Stimulated activated CD4-positive, alpha-beta T cell treated with anti-CD3 and anti-CD28 coated beads, TNF-alpha, amount 100 ng/mL, for 4 hours (primary cell): Measurements from ENCODE around the gene NRDE2.
"Not testable (repeated sequence)": the region's sequence is repeated elsewhere in the genome, so short reads cannot be mapped to it uniquely, and the experiment has no call there.

ENCODE experiments used
- DNase-seq, 3 experiments: peaks; one replicate each; pipeline ENCODE4 v3.0.0-alpha.2; 2020; ENCODE audit warnings: low read depth in 3 of 3

Gene NRDE2

GRCh38 chr14:90274808-90275457 is 56.8 kb downstream of the NRDE2 start:
- peak in 1 of 3 experiments; percentile 18 for DNase-seq

DNA sequence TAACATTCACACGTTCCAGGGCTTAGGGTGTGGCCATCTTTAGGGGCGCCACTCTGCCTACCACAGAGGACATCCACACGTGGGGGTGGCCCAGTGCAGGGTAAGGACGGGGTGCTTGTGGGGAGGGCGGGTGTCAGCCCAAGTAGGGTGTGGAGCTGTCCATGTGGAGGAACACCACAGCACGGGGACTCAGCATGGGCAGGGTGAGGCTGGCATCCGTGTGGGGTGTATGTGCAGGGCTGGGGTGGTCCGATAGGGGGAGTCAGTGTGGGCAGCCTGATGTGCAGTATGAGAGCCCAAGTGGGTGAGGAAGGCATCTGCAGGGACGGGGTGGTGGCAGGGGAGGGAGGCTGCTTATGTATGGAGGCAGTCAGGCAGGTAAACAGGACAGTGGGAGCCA is 57.7 kb downstream of the NRDE2 start:
- DNase-seq = no peak

GRCh38 chr14:90273532-90273931 is 58.2 kb downstream of the NRDE2 start:
- DNase-seq = no peak

GRCh38 chr14:90272523-90272922 is 59.2 kb downstream of the NRDE2 start:
- no peak for DNase-seq

DNA sequence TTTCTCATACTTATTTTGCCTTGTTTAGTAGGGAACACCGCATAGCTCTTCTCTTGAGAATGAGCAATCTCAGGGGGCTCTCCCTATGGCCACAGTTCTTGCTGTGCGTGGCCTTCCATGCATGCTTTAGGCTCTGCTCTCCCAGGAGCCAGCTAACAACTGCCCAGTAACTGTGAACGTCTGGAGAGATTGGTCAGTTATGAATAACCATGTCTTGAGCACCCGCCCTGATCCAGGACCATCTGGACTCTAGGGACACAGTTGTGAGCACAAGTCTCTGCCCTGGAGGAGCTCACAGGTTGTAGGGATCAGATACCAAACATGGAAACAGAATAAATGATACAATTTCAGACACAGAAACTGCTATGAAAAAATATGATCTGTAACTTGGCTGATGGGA is 63.3 kb downstream of the NRDE2 start:
- DNase-seq = no peak

- DNase-seq = no peak
These were observed 65.1 kb downstream of the NRDE2 start for GRCh38 chr14:90266441-90267154.

DNA sequence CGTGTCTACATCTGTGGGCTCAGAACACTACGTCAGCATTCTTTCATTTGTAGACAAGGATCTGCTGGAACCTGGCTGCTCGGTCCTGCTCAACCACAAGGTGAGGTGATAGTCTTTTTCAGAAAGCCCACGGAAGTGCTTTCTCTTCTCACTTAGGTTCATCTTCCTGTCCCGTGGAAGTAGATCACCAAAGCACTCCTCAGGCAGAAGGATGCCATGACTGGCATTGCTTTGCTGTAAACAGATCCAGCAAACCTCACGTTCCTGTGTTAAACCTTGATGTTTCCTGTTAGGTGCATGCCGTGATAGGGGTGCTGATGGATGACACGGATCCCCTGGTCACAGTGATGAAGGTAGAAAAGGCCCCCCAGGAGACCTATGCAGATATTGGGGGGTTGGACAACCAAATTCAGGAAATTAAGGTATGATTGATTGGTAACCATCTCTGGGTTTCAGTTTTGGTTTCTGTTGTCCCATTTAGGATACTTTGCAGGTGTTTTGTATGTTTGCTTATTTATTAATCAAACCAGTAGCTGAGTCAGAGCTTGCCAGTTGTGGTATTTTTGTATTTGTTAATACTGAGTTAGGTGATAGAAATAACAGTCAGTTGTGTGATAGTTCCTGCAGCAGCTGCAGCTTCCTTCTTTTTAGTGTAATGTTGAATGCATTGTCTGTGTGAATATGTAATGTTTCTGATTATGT is 67.8 kb downstream of the NRDE2 start:
- DNase-seq = no peak

DNA sequence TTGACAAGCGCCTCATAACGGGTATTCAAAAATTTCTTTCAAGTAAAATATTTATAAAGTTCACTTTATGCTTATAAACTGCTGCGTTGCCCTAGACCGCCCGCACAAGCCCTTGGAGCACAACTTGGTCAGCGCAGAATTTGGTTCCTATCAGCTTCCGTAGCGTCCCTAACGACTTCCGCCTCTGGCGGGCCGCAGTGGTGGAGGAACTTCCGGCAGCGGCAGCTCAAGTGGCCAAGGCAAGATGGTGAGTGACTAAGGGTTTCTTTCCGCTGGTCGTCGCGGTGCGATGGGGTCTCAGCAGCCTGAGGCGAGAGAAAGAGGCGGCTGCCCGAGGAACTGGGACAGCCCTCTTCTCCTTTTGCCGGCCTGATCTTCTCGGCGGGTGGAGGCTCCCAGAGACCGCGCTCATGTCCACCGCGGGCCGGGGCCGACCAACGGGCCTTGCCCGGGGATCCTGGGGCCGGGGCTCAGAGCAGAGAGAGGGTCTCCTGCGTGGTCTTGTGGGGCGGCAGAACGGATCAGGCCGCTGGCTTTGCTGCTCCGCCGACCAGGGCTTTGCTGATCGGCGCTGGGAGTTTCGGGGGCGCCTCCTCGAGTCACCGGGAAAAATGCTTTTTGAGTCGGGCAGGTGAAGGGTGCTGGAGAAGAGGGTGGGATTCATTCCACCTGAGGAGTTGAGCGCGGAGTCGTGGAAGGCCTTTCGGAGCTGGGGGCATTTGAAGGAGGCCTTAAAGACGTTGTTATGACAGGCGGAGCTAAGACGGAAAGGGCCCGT is 75.2 kb downstream of the NRDE2 start, which contains the start of gene PSMC1:
PSMC1 (plus strand) TSS at position 200 of the 778 bp plus-strand sequence; CDS start at position 245, 45 bp downstream.
- peak; percentile 65 to 79 (median 75) for DNase-seq

DNA sequence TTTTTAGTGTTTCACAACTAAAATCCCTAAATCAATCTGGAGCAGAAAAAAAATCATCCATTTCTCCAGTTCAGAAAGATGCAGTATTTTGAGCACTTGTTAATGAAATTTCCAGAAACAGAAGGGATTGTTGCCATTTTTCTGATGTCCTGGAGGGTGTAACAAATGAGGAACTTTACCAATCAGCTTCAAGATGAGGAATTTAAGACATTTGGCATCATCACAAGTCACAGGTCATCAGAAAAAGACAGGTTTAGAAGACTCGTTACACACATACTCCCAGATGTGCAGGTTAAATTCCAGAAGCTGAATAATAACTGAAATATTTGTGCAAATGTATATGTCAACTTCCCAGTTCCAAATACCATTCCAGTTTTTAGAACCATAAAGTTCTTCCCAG is 75.9 kb downstream of the NRDE2 start:
- no peak for DNase-seq

DNA sequence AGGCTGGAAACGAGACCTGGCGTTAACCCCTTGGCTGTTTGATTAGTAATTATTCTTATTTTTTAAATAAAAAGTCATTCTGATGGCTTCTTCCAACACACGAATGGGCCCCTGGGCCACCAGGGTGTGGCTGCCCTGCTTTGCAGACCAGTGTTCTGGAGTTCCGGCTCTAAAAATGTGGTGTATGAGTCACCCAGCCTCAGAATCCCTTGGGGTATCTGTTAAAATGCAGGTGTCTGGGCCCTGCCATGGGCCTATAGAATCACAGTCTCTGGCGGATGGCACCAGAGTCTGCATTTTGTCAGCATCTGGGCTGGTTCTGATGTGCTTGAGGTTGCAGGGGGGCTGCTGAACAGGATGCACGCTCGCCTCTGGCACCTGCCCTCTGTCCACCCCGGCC is 77.9 kb downstream of the NRDE2 start:
- DNase-seq = no peak

DNA sequence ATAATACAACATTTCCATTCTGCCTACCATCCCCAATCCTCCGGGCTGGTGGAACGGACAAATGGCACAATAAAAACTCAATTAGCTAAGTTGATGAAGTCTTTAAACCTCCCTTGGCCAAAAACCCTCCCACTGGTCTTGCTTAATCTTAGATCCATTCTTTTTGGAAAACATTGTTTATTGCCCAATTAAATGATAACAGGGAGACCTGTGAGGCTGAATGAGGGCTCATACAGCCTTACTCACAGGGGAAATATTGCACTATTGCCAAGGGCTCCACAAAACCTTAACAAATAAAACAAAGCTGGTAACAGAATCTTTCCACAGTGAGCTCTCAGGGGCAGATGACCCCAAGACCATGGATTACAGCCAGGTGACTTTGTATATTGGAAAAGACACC is 83.1 kb downstream of the NRDE2 start:
- no peak for DNase-seq

DNA sequence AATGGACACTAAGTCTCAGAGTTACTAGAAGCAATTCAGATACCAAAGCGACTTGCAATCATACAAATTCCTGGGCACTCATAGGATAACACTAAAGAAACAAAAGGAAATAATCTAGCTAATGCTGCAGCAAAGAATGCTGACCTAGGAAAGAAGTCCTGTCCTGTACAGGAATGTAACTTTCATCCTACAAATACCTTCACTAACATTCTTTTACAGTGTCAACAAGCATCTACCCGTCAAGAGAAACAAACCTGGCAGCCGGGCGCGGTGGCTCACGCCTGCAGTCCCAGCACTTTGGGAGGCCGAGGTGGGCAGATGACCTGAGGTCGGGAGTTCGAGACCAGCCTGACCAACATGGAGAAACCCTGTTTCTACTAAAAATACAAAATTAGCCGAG is 84.3 kb downstream of the NRDE2 start:
- DNase-seq = not testable (repeated sequence)

- no peak for DNase-seq
These were observed 84.8 kb downstream of the NRDE2 start for GRCh38 chr14:90246936-90247335.

- no peak for DNase-seq
These were observed 89.3 kb downstream of the NRDE2 start for GRCh38 chr14:90242444-90242843.

DNA sequence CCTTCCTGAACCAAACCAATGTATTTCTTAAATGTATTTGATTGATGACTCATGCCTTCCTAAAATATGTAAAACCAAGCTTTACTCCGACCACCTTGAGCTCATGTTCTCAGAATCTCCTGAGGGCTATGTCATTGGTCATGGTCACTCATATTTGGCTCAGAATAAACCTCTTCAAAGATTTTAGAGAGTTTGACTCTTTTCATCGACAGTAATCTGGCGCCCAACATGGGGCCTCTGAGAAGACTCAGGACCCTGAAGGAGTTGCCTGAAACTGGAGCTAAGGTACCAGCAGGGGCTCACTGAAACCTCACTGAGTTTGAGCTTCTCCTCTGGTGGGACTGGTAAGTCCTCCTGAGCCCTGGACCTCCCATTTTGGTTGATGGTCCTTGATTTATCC is 92.6 kb downstream of the NRDE2 start:
- no peak for DNase-seq

- DNase-seq = peak; percentile 29 to 44 (median 38)
These were observed 96.4 kb downstream of the NRDE2 start for GRCh38 chr14:90235179-90235976.

- DNase-seq = not testable (repeated sequence)
These were observed 101.8 kb downstream of the NRDE2 start for GRCh38 chr14:90229942-90230341.

DNA sequence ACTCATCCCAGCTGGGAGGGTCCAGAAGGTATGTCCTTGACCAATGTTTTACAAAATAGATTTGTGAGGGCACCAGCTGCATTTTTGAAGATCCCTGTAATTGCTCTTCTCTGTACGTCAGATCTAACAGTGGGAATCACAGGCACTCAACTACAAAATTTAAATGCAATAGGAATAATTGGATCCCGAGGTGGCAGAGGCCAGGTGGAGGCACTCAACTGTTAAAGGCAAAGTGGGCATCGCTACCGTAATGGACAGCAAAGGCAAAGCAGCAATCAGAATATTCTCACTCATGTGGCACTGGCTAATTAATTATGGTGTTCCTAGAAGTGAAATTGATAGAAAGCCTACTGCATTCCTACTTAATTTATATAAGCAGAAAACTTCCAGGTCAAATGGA is 103.3 kb downstream of the NRDE2 start:
- DNase-seq = no peak
